Esophagus muscularis mucosa (tissue), 4 donors: ENCODE measurements around the gene TRAF5. TPM values are rescaled to one million over a fixed set of nuclear protein-coding genes. Genes with fewer than 3 reads are reported as not detected.

Source experiments
- DNase-seq: peaks from one replicate; pipeline ENCODE4 v3.0.0-alpha.2; 2017; ENCODE audit errors: extremely low spot score
- H3K27ac ChIP-seq, 4 donors: fragments of 200-600 bp; sonication (generic); replicated peaks in 1 of 4; 1 replicate in 3 of 4; 2 replicates in 1 of 4; pipeline ENCODE4 v1.5.1; 2016 to 2019; ENCODE audit warnings: mild to moderate bottlenecking in 1 of 4
- H3K27me3 ChIP-seq, 4 donors: fragments of 200-600 bp; sonication (generic); one replicate each; pipeline versions ENCODE4 v1.5.1 to v1.6.0; 2016 to 2019
- H3K36me3 ChIP-seq, 4 donors: fragments of 200-600 bp; sonication (generic); one replicate each; pipeline ENCODE4 v1.5.1; 2016 to 2019
- H3K4me1 ChIP-seq, 4 donors: fragments of 200-600 bp; sonication (generic); one replicate each; pipeline ENCODE4 v1.5.1; 2016 to 2019
- H3K4me3 ChIP-seq, 4 donors: fragments of 200-600 bp; sonication (generic); 1 replicate in 2 of 4; 2 replicates in 2 of 4; pipeline ENCODE4 v1.5.1; 2016 to 2019; ENCODE audit warnings: mild to moderate bottlenecking in 4 of 4, moderate library complexity in 1 of 4
- H3K9me3 ChIP-seq, 4 donors: fragments of 200-600 bp; sonication (generic); 1 replicate in 3 of 4; 2 replicates in 1 of 4; pipeline ENCODE4 v1.5.1; 2016 to 2019
- EP300 ChIP-seq: sonication (generic); formaldehyde crosslinking; IDR thresholded peaks from one replicate; pipeline ENCODE4 v1.6.1; 2017; ENCODE audit warnings: antibody characterized with exemption
- POLR2A ChIP-seq: fragments of 450-650 bp; IDR thresholded peaks from one replicate; pipeline ENCODE4 v1.6.1; 2017; ENCODE audit warnings: antibody characterized with exemption, moderate library complexity, mild to moderate bottlenecking, low read depth
- POLR2AphosphoS5 ChIP-seq, 2 donors: sonication (generic); formaldehyde crosslinking; IDR thresholded peaks; one replicate each; pipeline ENCODE4 v1.6.1; 2017; ENCODE audit warnings: antibody characterized with exemption in 2 of 2
- WGBS: methylation state at CpG from one replicate; pipeline ENCODE4 v1.1.5; 2018; 5-methylcytosine and 5-hydroxymethylcytosine counted together
- intact Hi-C: fragments of 100-400 bp; cut with DNase I; formaldehyde crosslinking; loops from one replicate; pipeline ENCODE4 v1.15.1; 2023
- total RNA-seq, 4 donors: library from RNA; depleted of rRNA; stranded (reverse); fragments of >200 nt; gene quantifications; one replicate each; pipeline versions ENCODE4 v1.1.0 to v1.2.1, GENCODE V29; 2016
- TF ChIP-seq, protein P1 (sequence below), 3 experiments: fragments of 200-600 bp in 2 of 3; fragments of 450-650 bp in 1 of 3; sonication (generic) in 2 of 3; IDR thresholded peaks; one replicate each; pipeline ENCODE4 v1.5.1; 2017 to 2019; ENCODE audit warnings: antibody characterized with exemption in 3 of 3, mild to moderate bottlenecking in 2 of 3, moderate library complexity in 1 of 3

The TRAF5 gene
- total RNA-seq, 4 donors from 2014 or later, result 14.9 to 29.7 (median 23.9) TPM

DNA sequence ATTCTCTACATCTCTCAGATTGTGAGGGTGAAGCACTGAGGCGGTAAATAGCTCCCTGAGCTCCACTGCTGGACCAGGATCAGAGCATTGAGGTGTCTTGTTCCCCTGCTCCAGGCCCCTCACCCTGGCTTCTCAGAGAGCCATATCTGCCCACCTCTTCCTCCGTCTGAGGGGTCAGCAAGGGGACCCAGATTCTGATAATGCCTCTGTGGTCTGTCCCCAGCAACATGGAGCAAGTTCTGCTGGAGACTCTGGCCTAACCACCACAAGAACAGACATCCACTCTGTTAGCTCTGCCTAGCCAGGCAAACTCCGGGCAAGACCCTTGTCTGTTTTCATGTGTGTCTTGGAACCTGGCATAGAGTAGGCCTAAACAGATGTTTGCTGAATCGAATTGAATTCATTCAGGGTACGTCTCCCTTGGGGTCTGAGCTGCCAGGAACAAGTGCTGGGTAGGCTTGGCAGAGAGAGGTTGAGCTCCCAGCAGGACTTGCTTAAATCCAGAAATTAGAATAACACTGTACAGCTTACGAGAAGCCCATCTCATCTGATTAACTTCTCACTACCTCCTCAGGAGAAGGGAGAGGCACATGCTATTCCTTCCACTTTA is 2.3 kb downstream of the TRAF5 start:
- Histone ChIP-seq H3K4me1 (peaks cover 15 to 78% (median 69%) of the 10 kb centered on the region in 4 donors), H3K9me3 (no peaks in the 10 kb centered on the region), H3K36me3 (no peaks in the 10 kb centered on the region), H3K27me3 (no peaks in the 10 kb centered on the region), H3K4me3 (peak overlapping the region in 3 of 4 donors; percentile 80 to 90 (median 89)), H3K27ac (peak overlapping the region; percentile 91 to 95 (median 92))
- TF ChIP-seq EP300 (no peak), POLR2A (no peak), POLR2AphosphoS5 (IDR thresholded peaks at IDR 0.05) (no peak)
- DNase-seq, result no peak
- intact Hi-C loops, result loop anchor here (5.0 to 10.0 kb wide), 2 partner anchors 183 to 326 kb away; no protein-coding TSS in a partner anchor
- 71% methylated on average over 4 of the region's 6 CpGs for WGBS

GRCh38 chr1:211329764-211330201 is 3.1 kb downstream of the TRAF5 start:
- Histone ChIP-seq H3K4me3 (peak overlapping the region in 1 of 4 donors; percentile 3), H3K9me3 (no peaks in the 10 kb centered on the region), H3K36me3 (no peaks in the 10 kb centered on the region), H3K27me3 (no peaks in the 10 kb centered on the region), H3K4me1 (peaks cover 15 to 86% (median 77%) of the 10 kb centered on the region in 4 donors), H3K27ac (peak overlapping the region in 1 of 4 donors; percentile 93)
- intact Hi-C loops, result loop anchor here (5.0 to 10.0 kb wide), 2 partner anchors 183 to 325 kb away; no protein-coding TSS in a partner anchor
- TF ChIP-seq, protein P1, sequence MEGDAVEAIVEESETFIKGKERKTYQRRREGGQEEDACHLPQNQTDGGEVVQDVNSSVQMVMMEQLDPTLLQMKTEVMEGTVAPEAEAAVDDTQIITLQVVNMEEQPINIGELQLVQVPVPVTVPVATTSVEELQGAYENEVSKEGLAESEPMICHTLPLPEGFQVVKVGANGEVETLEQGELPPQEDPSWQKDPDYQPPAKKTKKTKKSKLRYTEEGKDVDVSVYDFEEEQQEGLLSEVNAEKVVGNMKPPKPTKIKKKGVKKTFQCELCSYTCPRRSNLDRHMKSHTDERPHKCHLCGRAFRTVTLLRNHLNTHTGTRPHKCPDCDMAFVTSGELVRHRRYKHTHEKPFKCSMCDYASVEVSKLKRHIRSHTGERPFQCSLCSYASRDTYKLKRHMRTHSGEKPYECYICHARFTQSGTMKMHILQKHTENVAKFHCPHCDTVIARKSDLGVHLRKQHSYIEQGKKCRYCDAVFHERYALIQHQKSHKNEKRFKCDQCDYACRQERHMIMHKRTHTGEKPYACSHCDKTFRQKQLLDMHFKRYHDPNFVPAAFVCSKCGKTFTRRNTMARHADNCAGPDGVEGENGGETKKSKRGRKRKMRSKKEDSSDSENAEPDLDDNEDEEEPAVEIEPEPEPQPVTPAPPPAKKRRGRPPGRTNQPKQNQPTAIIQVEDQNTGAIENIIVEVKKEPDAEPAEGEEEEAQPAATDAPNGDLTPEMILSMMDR (IDR thresholded peaks at IDR 0.05), result no peak
- TF ChIP-seq POLR2A, result no peak
- TF ChIP-seq EP300, result no peak
- no peak for TF ChIP-seq POLR2AphosphoS5 (IDR thresholded peaks at IDR 0.05)
- 71% methylated on average over 4 of the region's 4 CpGs for WGBS
- no peak for DNase-seq

DNA sequence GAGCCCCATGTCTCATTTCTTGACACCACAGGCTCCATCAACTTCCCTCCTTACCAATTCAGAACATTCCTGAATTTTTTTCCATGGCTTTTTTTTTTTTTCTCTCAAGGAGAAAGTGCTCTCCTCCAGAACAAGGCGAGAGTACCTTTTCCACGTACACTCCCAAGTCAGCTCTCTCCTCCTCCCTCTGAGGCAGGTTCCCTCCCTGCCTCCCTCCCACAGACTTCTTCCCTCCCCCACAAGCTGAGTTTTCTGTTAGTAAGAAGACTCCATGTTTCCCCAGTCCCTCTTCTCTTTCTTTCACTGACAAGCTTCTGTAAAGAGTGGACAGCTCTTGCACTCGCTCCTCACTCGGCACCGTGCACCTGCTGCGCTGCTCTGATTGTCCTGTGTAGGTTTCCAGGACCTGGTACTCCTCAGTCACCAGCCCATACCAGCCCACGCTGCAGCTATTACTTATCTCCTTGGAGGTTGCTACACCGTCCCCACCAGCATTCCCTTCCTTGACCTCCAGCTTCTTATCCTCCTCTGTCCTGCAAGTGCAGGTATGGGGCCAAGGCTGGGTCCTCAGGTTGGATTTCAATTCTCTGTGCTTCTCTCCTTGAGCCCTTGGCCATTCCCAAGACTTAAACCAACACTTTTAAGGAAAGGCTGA is 3.8 kb downstream of the TRAF5 start:
- TF ChIP-seq, protein P1 (IDR thresholded peaks at IDR 0.05), result no peak

DNA sequence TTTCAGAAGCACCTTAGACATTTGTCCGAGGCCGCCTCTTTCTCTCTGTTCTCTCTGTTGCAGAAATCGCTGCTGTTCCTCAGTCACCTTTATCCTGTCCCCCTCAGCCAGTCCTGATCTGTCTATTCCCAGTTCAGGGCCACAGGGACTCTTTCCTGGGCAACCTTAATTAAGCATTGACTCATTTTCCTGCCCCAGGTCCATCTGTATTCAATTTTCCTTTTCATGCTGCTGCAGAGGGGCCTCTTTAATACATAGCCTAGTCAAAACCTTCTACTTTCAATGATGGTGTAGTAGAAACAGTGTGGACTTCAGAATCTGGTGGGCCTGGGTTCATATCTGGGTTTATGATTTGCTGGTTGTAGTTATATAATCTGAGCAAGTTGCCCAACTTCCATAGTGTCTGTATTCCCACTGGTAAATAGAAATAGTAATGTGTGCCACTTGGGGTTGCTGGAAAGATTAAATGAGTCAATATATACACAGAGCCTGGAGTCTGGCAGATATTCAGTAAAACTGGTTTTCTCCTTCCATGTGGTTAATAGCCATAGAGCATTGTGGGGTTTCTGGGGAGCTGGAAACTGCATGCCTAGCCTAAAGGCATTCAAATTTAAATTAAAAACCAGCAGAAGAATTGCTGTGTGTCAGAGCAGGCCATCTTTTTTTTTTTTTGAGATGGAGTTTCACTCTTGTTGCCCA is 4.5 kb downstream of the TRAF5 start:
- DNase-seq, result no peak
- no peak overlapping the region for H3K27ac ChIP-seq
- H3K27me3 ChIP-seq, result no peaks in the 10 kb centered on the region
- H3K4me3 ChIP-seq, result no peak overlapping the region
- H3K9me3 ChIP-seq, result no peaks in the 10 kb centered on the region
- TF ChIP-seq, protein P1 (IDR thresholded peaks at IDR 0.05), result no peak
- TF ChIP-seq POLR2A, result no peak
- TF ChIP-seq EP300, result no peak
- no peak for TF ChIP-seq POLR2AphosphoS5 (IDR thresholded peaks at IDR 0.05)
- 99% methylated on average over 3 of the region's 3 CpGs for WGBS
- intact Hi-C loops, result no loop called here
- no peaks in the 10 kb centered on the region for H3K36me3 ChIP-seq
- peaks cover 19 to 90% (median 85%) of the 10 kb centered on the region in 4 donors for H3K4me1 ChIP-seq

More for the DNA sequence above, 3.8 kb downstream of the TRAF5 start:
- 92% methylated on average over 8 of the region's 8 CpGs for WGBS
- intact Hi-C loops, result no loop called here
- peaks cover 15 to 90% (median 83%) of the 10 kb centered on the region in 4 donors for H3K4me1 ChIP-seq
- H3K4me3 ChIP-seq, result no peak overlapping the region
- no peaks in the 10 kb centered on the region for H3K9me3 ChIP-seq
- no peak overlapping the region for H3K27ac ChIP-seq
- no peaks in the 10 kb centered on the region for H3K36me3 ChIP-seq
- no peaks in the 10 kb centered on the region for H3K27me3 ChIP-seq
- DNase-seq, result no peak

- H3K4me1 ChIP-seq, result peaks cover 17 to 97% (median 92%) of the 10 kb centered on the region in 4 donors
- no peaks in the 10 kb centered on the region for H3K27me3 ChIP-seq
- no peaks in the 10 kb centered on the region for H3K9me3 ChIP-seq
- H3K27ac ChIP-seq, result no peak overlapping the region
- 46% methylated on average over 2 of the region's 3 CpGs for whole genome bisulfite sequencing
- intact Hi-C loops, result no loop called here
- H3K4me3 ChIP-seq, result no peak overlapping the region
- H3K36me3 ChIP-seq, result no peaks in the 10 kb centered on the region
- DNase-seq, result no peak
- TF ChIP-seq, protein P1 (IDR thresholded peaks at IDR 0.05), result no peak
- TF ChIP-seq EP300 (no peak), POLR2A (no peak), POLR2AphosphoS5 (IDR thresholded peaks at IDR 0.05) (no peak)
Observed at GRCh38 chr1:211332036-211332616, 5.5 kb downstream of the TRAF5 start.
